Activated CD8-positive, alpha-beta T cell treated with anti-CD3 and anti-CD28 coated beads for 36 hours (primary cell): Measurements from ENCODE around the gene TANGO6. TPM values are rescaled to one million over a fixed set of nuclear protein-coding genes. Genes with fewer than 3 reads are reported as not detected.

Experiments used
- ATAC-seq: fragments of 200-7000 bp; cut with Tn5 transposase; one replicate; pipeline ENCODE4 v1.10.0; 2021; ENCODE audit warnings: mild to moderate bottlenecking, moderate library complexity
- CTCF ChIA-PET: fragments of 350-600 bp; sonication (Branson Sonifier 250); formaldehyde crosslinking; loops from one replicate; lab custom pipeline; 2021; ENCODE audit warnings: antibody characterized with exemption; lab: Charles Lee
- POLR2A ChIA-PET: fragments of 350-600 bp; sonication (Branson Sonifier 250); formaldehyde crosslinking; loops from one replicate; lab custom pipeline; 2021; ENCODE audit warnings: antibody characterized with exemption; lab: Charles Lee
- DNase-seq: peaks from one replicate; pipeline ENCODE4 v3.0.0-alpha.2; 2020
- H3K27ac Mint-ChIP-seq: one replicate; pipeline ENCODE4 v1.8.0; 2021; ENCODE audit warnings: mild to moderate bottlenecking, mixed read lengths
- H3K27me3 Mint-ChIP-seq: one replicate; pipeline ENCODE4 v1.8.0; 2021; ENCODE audit warnings: mixed read lengths
- H3K36me3 Mint-ChIP-seq: one replicate; pipeline ENCODE4 v1.8.0; 2021; ENCODE audit warnings: low read depth, mixed read lengths
- H3K4me1 Mint-ChIP-seq: one replicate; pipeline ENCODE4 v1.8.0; 2021; ENCODE audit warnings: low read depth, mixed read lengths
- H3K4me3 Mint-ChIP-seq: one replicate; pipeline ENCODE4 v1.8.0; 2021; ENCODE audit warnings: mild to moderate bottlenecking, moderate library complexity, mixed read lengths
- H3K9me3 Mint-ChIP-seq: one replicate; pipeline ENCODE4 v1.8.0; 2021; ENCODE audit warnings: mixed read lengths
- CTCF ChIP-seq: fragments of 200-600 bp; IDR thresholded peaks from one replicate; pipeline ENCODE4 v1.8.0; 2022; ENCODE audit warnings: antibody characterized with exemption, mild to moderate bottlenecking
- intact Hi-C: fragments of 100-400 bp; cut with micrococcal nuclease; formaldehyde crosslinking; loops from one replicate; pipeline ENCODE4 v1.10.0; 2022
- total RNA-seq, 2 experiments: library from RNA; stranded (reverse); gene quantifications; one replicate each; pipeline ENCODE4 v1.2.3, GENCODE V29; 2021

Gene TANGO6
- total RNA-seq, 2 experiments from 2014 or later = 23.0 to 27.0 TPM

GRCh38 chr16:68851601-68852000 lies 8.3 kb downstream of the TANGO6 start:
- no peak for TF ChIP-seq CTCF
- intact Hi-C loops = no loop called here

GRCh38 chr16:68857479-68857878 lies 14.1 kb downstream of the TANGO6 start:
- Mint-ChIP-seq H3K4me3 (no peak overlapping the region), H3K27me3 (no peaks in the 10 kb centered on the region), H3K4me1 (peaks cover 3% of the 10 kb centered on the region), H3K36me3 (peaks cover 12% of the 10 kb centered on the region), H3K9me3 (no peaks in the 10 kb centered on the region), H3K27ac (no peak overlapping the region)
- ChIA-PET POLR2A (interaction anchor here (1.1 kb wide), 1 partner anchor 10 kb away, joined by 3 read pairs; no protein-coding TSS in a partner anchor), CTCF (interaction anchor here (1.9 kb wide), 1 partner anchor 10 kb away, joined by 6 read pairs; no protein-coding TSS in a partner anchor)
- no peak for ATAC-seq
- DNase-seq = no peak
- no peak for TF ChIP-seq CTCF
- intact Hi-C loops = no loop called here

More at GRCh38 chr16:68851601-68852000, 8.3 kb downstream of the TANGO6 start:
- Mint-ChIP-seq H3K4me3 (no peak overlapping the region), H3K27ac (no peak overlapping the region), H3K36me3 (peaks cover 15% of the 10 kb centered on the region), H3K4me1 (peaks cover 18% of the 10 kb centered on the region), H3K27me3 (no peaks in the 10 kb centered on the region), H3K9me3 (no peaks in the 10 kb centered on the region)
- ATAC-seq (no peak), DNase-seq (no peak)
- POLR2A ChIA-PET = no interaction called here
- CTCF ChIA-PET = interaction anchor here (1.5 kb wide), 1 partner anchor 261 kb away, joined by 3 read pairs; no protein-coding TSS in a partner anchor

GRCh38 chr16:68859828-68860227 lies 16.5 kb downstream of the TANGO6 start:
- peaks cover 3% of the 10 kb centered on the region for H3K4me1 Mint-ChIP-seq
- no peak overlapping the region for H3K27ac Mint-ChIP-seq
- ChIA-PET POLR2A (no interaction called here), CTCF (interaction anchor here (1.5 kb wide), 1 partner anchor 339 kb away, joined by 3 read pairs; no protein-coding TSS in a partner anchor)
- no peaks in the 10 kb centered on the region for H3K27me3 Mint-ChIP-seq
- H3K4me3 Mint-ChIP-seq = no peak overlapping the region
- ATAC-seq (no peak), DNase-seq (no peak)
- peaks cover 16% of the 10 kb centered on the region for H3K36me3 Mint-ChIP-seq
- TF ChIP-seq CTCF = no peak
- intact Hi-C loops = no loop called here
- no peaks in the 10 kb centered on the region for H3K9me3 Mint-ChIP-seq

- Mint-ChIP-seq H3K4me3 (no peak overlapping the region), H3K9me3 (no peaks in the 10 kb centered on the region), H3K36me3 (peaks cover 17% of the 10 kb centered on the region), H3K4me1 (no peaks in the 10 kb centered on the region), H3K27ac (no peak overlapping the region), H3K27me3 (no peaks in the 10 kb centered on the region)
- ChIA-PET POLR2A (no interaction called here), CTCF (no interaction called here)
- DNase-seq = no peak
- ATAC-seq = no peak
- intact Hi-C loops = no loop called here
- no peak for TF ChIP-seq CTCF
Observed at GRCh38 chr16:68860978-68861892, 17.9 kb downstream of the TANGO6 start.

DNA sequence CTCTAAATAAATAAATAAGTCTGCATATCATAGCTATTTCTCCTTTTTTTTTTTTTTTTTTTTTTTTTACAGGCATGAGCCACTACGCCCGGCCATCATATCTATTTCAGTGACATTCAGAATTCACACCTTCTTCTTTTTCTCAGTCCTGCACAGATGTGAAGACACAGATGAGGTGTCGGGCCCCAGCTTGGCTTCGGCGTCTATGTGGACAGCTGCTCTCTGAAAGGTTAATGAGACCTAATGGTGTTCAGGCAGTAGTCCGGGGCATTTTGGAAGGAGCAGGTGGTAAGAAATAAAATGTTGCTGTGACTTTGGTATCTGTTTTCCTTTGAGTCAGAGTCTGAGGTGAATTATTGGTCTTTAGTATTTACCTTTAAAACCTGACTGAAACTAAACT lies 23.6 kb downstream of the TANGO6 start:
- no peaks in the 10 kb centered on the region for H3K9me3 Mint-ChIP-seq
- H3K4me3 Mint-ChIP-seq = no peak overlapping the region
- H3K27ac Mint-ChIP-seq = no peak overlapping the region
- DNase-seq (no peak), ATAC-seq (no peak)
- H3K27me3 Mint-ChIP-seq = no peaks in the 10 kb centered on the region
- intact Hi-C loops = no loop called here
- no peaks in the 10 kb centered on the region for H3K4me1 Mint-ChIP-seq
- no peak for TF ChIP-seq CTCF
- POLR2A ChIA-PET = no interaction called here
- H3K36me3 Mint-ChIP-seq = peaks cover 29% of the 10 kb centered on the region
- CTCF ChIA-PET = no interaction called here
